ENCODE results near the gene LEAP2. TPM values are rescaled to one million over a fixed set of nuclear protein-coding genes. Genes with fewer than 3 reads are reported as not detected.

LEAP2 gene
- total RNA-seq, 1 experiment from 2014 or later, result 1.4 TPM

GRCh38 chr5:132836852-132837251, 36.6 kb upstream of the LEAP2 start:
- H2BK12ac ChIP-seq (ENCODE audit: insufficient read length, low read depth, low read length), result no peak overlapping the region
- no peak overlapping the region for H3T11ph ChIP-seq (ENCODE audit: low read length)
- H3K9ac ChIP-seq (ENCODE audit: extremely low read depth, insufficient read length, low read length), result no peak overlapping the region
- no peak overlapping the region for H2BK15ac ChIP-seq (ENCODE audit: low read depth, low read length)
- no peak overlapping the region for H4K8ac ChIP-seq (replicated peaks; ENCODE audit: insufficient read length, low read depth, low read length)
- no CpG with 5 or more reads among the region's 1 CpG for WGBS (ENCODE audit: extremely low coverage, insufficient read length, low lambda C conversion rate)
- H2AFZ ChIP-seq (ENCODE audit: low read length), result no peak overlapping the region
- no peak overlapping the region for H2AK5ac ChIP-seq (ENCODE audit: insufficient read length, low read length)
- H2BK120ac ChIP-seq (ENCODE audit: low read depth, low read length, poor library complexity, severe bottlenecking), result no peak overlapping the region
- H3K56ac ChIP-seq (ENCODE audit: insufficient read length, low read depth, low read length), result no peak overlapping the region
- no peaks in the 10 kb centered on the region; a peak in 1 of 4 replicates for H3K4me1 Mint-ChIP-seq
- no peaks in the 10 kb centered on the region; the same call in 1 of the 2 replicates for H3K27me3 ChIP-seq (ENCODE audit: insufficient read depth, low read length)
- no peak overlapping the region for H3K14ac ChIP-seq (ENCODE audit: insufficient read depth, low read length)
- no peak overlapping the region for H3K4ac ChIP-seq (ENCODE audit: low read depth, low read length)
- no peak overlapping the region for H4K5ac ChIP-seq (ENCODE audit: insufficient read length, low read depth, low read length)
- no peak overlapping the region for H3K4me3 Mint-ChIP-seq
- H3K4me1 ChIP-seq (ENCODE audit: insufficient read depth, low read length), result no peaks in the 10 kb centered on the region
- no peaks in the 10 kb centered on the region for H3K36me3 Mint-ChIP-seq (ENCODE audit: insufficient read depth in 1 of 3, low read depth in 3 of 3)
- H4K20me1 ChIP-seq (ENCODE audit: control insufficient read depth, insufficient read depth, insufficient read length), result no peaks in the 10 kb centered on the region
- H3K18ac ChIP-seq (ENCODE audit: insufficient read length, low read depth, low read length), result no peak overlapping the region
- no peak overlapping the region for H3K4me2 ChIP-seq (ENCODE audit: insufficient read depth, insufficient read length, low read length)
- peaks cover 13% of the 10 kb centered on the region for H3K27me3 Mint-ChIP-seq (ENCODE audit: low read depth)
- H3K9me3 Mint-ChIP-seq, result no peaks in the 10 kb centered on the region
- DNase-seq, result no peak
- no peak overlapping the region for H4K91ac ChIP-seq (ENCODE audit: insufficient read length, low read depth, low read length)
- H2BK20ac ChIP-seq (ENCODE audit: low read depth, low read length, poor library complexity, severe bottlenecking), result no peak overlapping the region
- no peaks in the 10 kb centered on the region for H3K23me2 ChIP-seq (ENCODE audit: insufficient read length, low read depth, low read length, poor library complexity, severe bottlenecking)
- H3K79me2 ChIP-seq (ENCODE audit: insufficient read depth, low read length), result no peaks in the 10 kb centered on the region
- H3K27ac ChIP-seq (ENCODE audit: insufficient read length, low read depth, low read length), result no peak overlapping the region
- H3K79me1 ChIP-seq (ENCODE audit: insufficient read depth, low read depth, low read length, poor library complexity, severe bottlenecking), result no peaks in the 10 kb centered on the region
- H3K9me3 ChIP-seq (ENCODE audit: control insufficient read depth, low read depth, low read length), result no peaks in the 10 kb centered on the region
- TF ChIP-seq CTCF (conservative IDR thresholded peaks at IDR 0.05), result no peak
- H3K27ac Mint-ChIP-seq, result no peak overlapping the region
- H3K23ac ChIP-seq (ENCODE audit: insufficient read length, low read depth, low read length), result no peak overlapping the region
- no peak overlapping the region for H2BK5ac ChIP-seq (ENCODE audit: insufficient read length, low read length)

All from H9 (cell line).